Testis (tissue), 2 donors: ENCODE measurements around the gene LRIT3.

ENCODE experiments used
- POLR2A ChIP-seq: fragments of 450-650 bp; IDR thresholded peaks from one replicate; pipeline ENCODE4 v1.6.1; 2017; ENCODE audit warnings: antibody characterized with exemption, mild to moderate bottlenecking, moderate library complexity
- TF ChIP-seq, protein P1 (sequence below), 3 experiments: fragments of 450-650 bp in 2 of 3; fragments of 200-600 bp in 1 of 3; sonication (generic) in 1 of 3; IDR thresholded peaks; one replicate each; pipeline ENCODE4 v1.5.1; 2016 to 2019; ENCODE audit warnings: antibody characterized with exemption in 3 of 3, mild to moderate bottlenecking in 2 of 3, moderate library complexity in 1 of 3

DNA sequence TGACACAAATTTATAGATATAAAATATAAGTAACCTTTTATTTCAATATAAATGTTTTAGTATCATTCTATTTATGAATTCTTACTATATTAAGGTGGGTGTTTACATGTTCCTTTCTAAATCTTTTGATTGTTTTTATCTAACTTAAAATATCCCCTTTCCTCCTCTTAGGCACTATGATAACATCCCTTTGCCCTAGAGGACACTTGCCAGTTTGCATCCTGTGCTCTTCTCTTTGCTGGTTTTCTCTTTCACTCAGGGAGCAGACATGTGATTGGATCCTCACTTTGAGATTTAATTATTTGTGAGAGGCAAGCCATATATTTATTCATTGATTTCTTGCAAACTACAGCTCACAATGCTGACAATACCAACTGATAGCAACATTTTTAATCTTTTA, 16.2 kb downstream of the LRIT3 start:
- TF ChIP-seq POLR2A = no peak
- TF ChIP-seq, protein P1, sequence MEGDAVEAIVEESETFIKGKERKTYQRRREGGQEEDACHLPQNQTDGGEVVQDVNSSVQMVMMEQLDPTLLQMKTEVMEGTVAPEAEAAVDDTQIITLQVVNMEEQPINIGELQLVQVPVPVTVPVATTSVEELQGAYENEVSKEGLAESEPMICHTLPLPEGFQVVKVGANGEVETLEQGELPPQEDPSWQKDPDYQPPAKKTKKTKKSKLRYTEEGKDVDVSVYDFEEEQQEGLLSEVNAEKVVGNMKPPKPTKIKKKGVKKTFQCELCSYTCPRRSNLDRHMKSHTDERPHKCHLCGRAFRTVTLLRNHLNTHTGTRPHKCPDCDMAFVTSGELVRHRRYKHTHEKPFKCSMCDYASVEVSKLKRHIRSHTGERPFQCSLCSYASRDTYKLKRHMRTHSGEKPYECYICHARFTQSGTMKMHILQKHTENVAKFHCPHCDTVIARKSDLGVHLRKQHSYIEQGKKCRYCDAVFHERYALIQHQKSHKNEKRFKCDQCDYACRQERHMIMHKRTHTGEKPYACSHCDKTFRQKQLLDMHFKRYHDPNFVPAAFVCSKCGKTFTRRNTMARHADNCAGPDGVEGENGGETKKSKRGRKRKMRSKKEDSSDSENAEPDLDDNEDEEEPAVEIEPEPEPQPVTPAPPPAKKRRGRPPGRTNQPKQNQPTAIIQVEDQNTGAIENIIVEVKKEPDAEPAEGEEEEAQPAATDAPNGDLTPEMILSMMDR (IDR thresholded peaks at IDR 0.05) = no peak
